ENCODE measurements around the gene TARS1.
"Not testable (repeated sequence)": the region's sequence is repeated elsewhere in the genome, so short reads cannot be mapped to it uniquely, and the experiment has no call there.

TARS1 gene

DNA sequence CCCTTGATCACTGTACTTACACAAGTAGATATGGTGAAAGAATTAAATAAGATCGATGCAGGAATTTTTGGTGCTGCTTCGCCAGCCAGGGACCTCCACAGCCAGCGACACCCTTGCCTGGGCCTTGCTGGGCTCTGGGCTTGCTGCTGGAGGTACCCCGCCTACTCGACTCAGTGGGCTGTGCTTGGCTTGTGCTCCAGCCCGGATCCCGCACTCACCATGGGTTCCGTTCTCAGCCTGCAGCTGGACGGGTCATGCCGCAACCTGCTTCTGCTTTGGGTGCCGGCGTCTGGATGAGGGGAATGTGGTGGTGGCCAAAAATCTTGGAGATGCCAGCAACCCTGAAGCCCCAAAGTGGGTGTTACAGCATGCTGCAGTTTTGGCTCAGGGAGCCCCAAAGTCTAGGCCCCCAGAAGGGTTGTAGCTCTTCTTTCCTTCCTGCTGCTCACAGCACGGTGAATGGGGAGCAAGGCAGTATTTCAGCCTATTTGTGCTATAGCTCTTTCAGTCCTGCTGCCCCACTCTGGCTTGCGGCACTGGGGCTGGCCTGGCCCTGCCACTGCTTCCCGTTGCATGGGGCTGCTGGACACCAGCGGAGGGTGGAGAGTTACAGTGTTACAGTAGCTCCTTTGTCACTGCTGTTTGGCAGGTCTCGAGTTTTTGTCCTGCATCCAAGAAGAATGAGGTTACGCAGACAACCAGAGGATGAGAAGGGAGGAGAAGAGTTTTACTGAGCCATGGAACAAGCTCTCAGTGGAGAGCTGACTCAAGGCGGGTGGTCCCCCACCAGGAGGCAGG lies 48.0 kb downstream of the TARS1 start:
- no peak for TF ChIP-seq ZNF274 (IDR thresholded peaks at IDR 0.05; ENCODE audit: low read depth, low read length)
- no peak overlapping the region for H3K4me3 ChIP-seq (ENCODE audit: low read length)

DNA sequence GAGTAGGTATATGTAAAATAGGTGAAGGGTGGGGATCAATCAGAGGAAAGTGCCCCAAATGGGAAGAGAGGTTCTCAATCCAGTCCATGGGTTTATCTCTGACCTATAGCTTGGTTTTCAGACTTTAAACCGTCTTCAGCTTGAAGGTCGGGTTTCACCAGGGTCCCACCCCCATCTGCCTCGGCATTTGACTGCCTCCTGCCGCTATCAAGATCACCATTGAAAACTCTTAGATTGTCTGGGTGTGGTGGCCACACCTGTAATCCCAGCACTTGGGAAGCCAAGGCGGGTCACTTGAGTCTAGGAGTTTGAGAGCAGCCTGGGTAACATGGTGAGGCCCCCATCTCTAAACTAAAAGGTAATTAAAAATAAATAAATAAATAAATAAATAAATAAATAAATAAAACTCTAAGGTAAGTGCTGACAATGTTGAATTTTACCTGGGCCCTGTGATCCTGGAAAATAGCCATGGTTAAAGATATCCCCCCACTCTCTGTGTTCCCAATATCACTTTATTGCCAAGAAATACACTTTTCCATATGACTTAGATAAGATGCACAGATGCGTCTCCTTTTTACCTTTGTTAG lies 48.8 kb downstream of the TARS1 start:
- no peak overlapping the region for H3K4me3 ChIP-seq (ENCODE audit: low read length)
- no peak for TF ChIP-seq ZNF274 (IDR thresholded peaks at IDR 0.05; ENCODE audit: low read depth, low read length)

GRCh38 chr5:33490071-33490665 lies 49.4 kb downstream of the TARS1 start:
- no peak for TF ChIP-seq ZNF274 (IDR thresholded peaks at IDR 0.05; ENCODE audit: low read depth, low read length)
- H3K4me3 ChIP-seq (ENCODE audit: low read length) = no peak overlapping the region

- H3K4me3 ChIP-seq (ENCODE audit: low read length) = no peak overlapping the region
- TF ChIP-seq ZNF274 (IDR thresholded peaks at IDR 0.05; ENCODE audit: low read depth, low read length) = no peak
Measured at GRCh38 chr5:33491941-33492340, 51.2 kb downstream of the TARS1 start.

DNA sequence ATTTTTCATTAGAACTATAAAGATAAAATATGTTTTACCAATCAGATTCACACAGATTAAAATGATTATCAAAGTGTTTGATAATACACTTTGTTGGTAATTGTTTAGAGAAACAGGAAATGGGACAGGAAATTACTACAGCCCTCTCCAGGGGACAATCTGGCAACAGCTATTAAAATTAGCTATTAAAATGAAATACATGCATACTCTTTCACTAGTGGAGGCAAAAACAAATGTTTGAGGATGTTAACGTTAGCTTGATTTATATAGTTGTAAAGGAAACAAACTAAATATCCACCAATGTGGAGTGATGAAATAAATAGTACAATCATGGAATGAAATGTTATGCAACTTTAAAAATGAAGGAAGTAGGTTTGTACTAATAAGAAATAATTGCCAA lies 53.7 kb downstream of the TARS1 start:
- TF ChIP-seq ZNF274 (IDR thresholded peaks at IDR 0.05; ENCODE audit: low read depth, low read length) = no peak
- H3K4me3 ChIP-seq (ENCODE audit: low read length) = no peak overlapping the region

- TF ChIP-seq ZNF274 (IDR thresholded peaks at IDR 0.05; ENCODE audit: low read depth, low read length) = no peak
- no peak overlapping the region for H3K4me3 ChIP-seq (ENCODE audit: low read length)
Measured at GRCh38 chr5:33501260-33501659, 60.5 kb downstream of the TARS1 start.

GRCh38 chr5:33501899-33502298 lies 61.1 kb downstream of the TARS1 start:
- no peak for TF ChIP-seq ZNF274 (IDR thresholded peaks at IDR 0.05; ENCODE audit: low read depth, low read length)
- no peak overlapping the region for H3K4me3 ChIP-seq (ENCODE audit: low read length)

DNA sequence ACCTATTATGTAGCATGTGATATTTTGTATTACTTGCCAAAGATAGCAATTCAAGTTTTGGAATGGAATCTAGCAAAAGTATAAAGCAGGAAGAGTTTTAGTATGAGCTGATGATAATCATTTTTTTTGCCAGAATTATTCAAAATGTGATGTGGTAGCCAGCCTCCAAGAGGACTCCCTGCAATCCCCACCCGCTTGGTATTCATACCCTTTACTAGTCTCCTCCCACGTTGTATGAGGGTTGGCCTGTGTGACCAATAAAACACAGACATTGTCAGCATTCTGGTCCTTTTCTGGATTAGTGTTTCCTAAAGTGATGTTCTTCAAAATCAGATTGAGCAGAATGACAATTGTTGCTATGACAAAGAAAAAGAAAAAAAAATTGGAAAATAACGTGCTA lies 63.8 kb downstream of the TARS1 start:
- no peak overlapping the region for H3K4me3 ChIP-seq (ENCODE audit: low read length)
- TF ChIP-seq ZNF274 (IDR thresholded peaks at IDR 0.05; ENCODE audit: low read depth, low read length) = no peak

- no peak overlapping the region for H3K4me3 ChIP-seq (ENCODE audit: low read length)
- no peak for TF ChIP-seq ZNF274 (IDR thresholded peaks at IDR 0.05; ENCODE audit: low read depth, low read length)
Measured at GRCh38 chr5:33507426-33507825, 66.7 kb downstream of the TARS1 start.

DNA sequence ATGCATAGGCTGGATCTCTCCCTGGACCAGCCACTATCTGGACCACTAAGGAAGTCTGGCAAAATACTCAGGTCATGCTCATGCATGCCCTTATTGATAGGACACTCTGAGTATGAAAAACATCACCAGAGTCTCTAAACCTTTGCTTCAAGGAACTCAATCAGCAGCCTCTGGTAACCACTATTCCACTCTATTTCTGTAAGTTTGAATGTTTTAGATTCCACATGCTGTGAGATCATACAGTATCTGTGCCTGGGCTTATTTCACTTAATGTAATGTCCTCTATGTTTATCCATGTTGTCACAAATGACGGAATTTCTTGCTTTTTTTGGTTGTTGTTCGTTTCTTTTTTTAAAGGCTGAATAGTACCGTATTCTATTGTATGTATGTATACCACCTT lies 68.3 kb downstream of the TARS1 start:
- no peak overlapping the region for H3K4me3 ChIP-seq (ENCODE audit: low read length)
- no peak for TF ChIP-seq ZNF274 (IDR thresholded peaks at IDR 0.05; ENCODE audit: low read depth, low read length)

GRCh38 chr5:33513462-33514185 lies 72.9 kb downstream of the TARS1 start:
- no peak for TF ChIP-seq ZNF274 (IDR thresholded peaks at IDR 0.05; ENCODE audit: low read depth, low read length)
- no peak overlapping the region for H3K4me3 ChIP-seq (ENCODE audit: low read length)

DNA sequence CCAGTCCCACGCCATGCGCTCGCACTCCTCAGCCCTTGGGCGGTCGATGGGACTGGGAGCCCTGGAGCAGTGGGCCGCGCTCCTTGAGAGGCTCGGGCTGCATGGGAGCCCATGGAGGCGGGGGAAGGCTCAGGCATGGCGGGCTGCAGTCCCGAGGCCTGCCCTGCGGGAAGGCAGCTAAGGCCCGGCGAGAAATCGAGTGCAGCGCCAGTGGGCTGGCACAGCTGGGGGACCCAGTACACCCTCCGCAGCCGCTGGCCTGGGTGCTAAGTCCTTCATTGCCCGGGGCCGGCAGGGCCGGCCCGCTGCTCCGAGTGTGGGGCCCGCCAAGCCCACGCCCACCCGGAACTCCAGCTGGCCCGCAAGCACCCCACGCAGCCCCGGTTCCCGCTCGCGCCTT lies 74.6 kb downstream of the TARS1 start:
- H3K4me3 ChIP-seq (ENCODE audit: low read length) = not testable (repeated sequence)

DNA sequence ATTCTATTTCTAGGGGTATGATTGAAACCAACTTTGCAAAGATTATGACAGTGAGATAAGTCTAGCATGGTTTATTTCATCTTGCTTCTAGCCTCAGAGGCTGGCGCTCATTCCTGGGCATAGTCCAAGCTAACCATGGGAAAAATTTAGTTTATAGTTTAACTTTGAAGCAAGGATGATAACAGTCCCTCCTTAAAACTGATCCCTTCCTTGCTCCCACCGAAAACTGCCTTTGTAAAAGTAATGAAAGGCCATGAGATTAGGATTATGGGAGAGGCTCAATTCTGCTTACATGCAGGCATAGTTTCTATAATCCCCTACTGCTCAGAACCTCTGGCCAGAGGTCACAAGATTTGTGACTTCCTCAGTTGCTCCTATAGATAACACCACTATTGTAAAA lies 75.7 kb downstream of the TARS1 start:
- H3K4me3 ChIP-seq (ENCODE audit: low read length) = no peak overlapping the region
- no peak for TF ChIP-seq ZNF274 (IDR thresholded peaks at IDR 0.05; ENCODE audit: low read depth, low read length)
